Uterus (tissue), 4 donors: ENCODE results near the gene ZNF423. TPM values are rescaled to one million over a fixed set of nuclear protein-coding genes. Genes with fewer than 3 reads are reported as not detected.

Experiments
- DNase-seq, 2 donors: peaks; one replicate each; pipeline ENCODE4 v3.0.0-alpha.2; 2019 to 2020
- H3K27ac ChIP-seq, 2 donors: fragments of 200-600 bp; sonication (generic); 1 replicate in 1 of 2; 2 replicates in 1 of 2; pipeline ENCODE4 v1.5.1; 2016 to 2018
- H3K27me3 ChIP-seq, 2 donors: fragments of 200-600 bp; sonication (generic); one replicate each; pipeline ENCODE4 v1.5.1; 2018 to 2019; ENCODE audit warnings: control low read depth in 1 of 2
- H3K36me3 ChIP-seq, 2 donors: fragments of 200-600 bp; sonication (generic); one replicate each; pipeline ENCODE4 v1.5.1; 2019; ENCODE audit warnings: control low read depth in 1 of 2
- H3K4me1 ChIP-seq, 2 donors: fragments of 200-600 bp; sonication (generic); one replicate each; pipeline ENCODE4 v1.5.1; 2018 to 2019; ENCODE audit warnings: control low read depth in 1 of 2
- H3K4me3 ChIP-seq, 2 donors: fragments of 200-600 bp; sonication (generic); 1 replicate in 1 of 2; 2 replicates in 1 of 2; pipeline ENCODE4 v1.5.1; 2018 to 2019; ENCODE audit warnings: mild to moderate bottlenecking in 1 of 2
- H3K9me3 ChIP-seq, 2 donors: fragments of 200-600 bp; sonication (generic); one replicate each; pipeline ENCODE4 v1.5.1; 2019; ENCODE audit warnings: control low read depth in 1 of 2
- POLR2A ChIP-seq, 2 donors: fragments of 450-650 bp; IDR thresholded peaks; one replicate each; pipeline ENCODE4 v1.6.1; 2016; ENCODE audit warnings: antibody characterized with exemption in 2 of 2, mild to moderate bottlenecking in 1 of 2, moderate library complexity in 1 of 2
- intact Hi-C: fragments of 100-400 bp; cut with DNase I; formaldehyde crosslinking; loops from one replicate; pipeline ENCODE4 v1.15.1; 2023; ENCODE audit warnings: low total_unique reads
- total RNA-seq, 4 donors: library from RNA; depleted of rRNA in 3 of 4; stranded (reverse); fragments of >200 nt in 3 of 4; gene quantifications; one replicate each; pipeline versions ENCODE4 v1.1.0 to v1.2.4, GENCODE V29; 2014 to 2023
- TF ChIP-seq, protein P1 (sequence below), 4 experiments: fragments of 200-600 bp in 2 of 4; fragments of 450-650 bp in 2 of 4; sonication (generic) in 2 of 4; IDR thresholded peaks; one replicate each; pipeline ENCODE4 v1.5.1; 2016 to 2019; ENCODE audit warnings: antibody characterized with exemption in 4 of 4, mild to moderate bottlenecking in 2 of 4, moderate library complexity in 1 of 4
- donor health status: DM: yes; HTN: yes; CAD: no.

Gene ZNF423
- total RNA-seq, 4 donors from 2014 or later: 7.1 to 33.5 (median 14.7) TPM

GRCh38 chr16:49615576-49615975 is 240.3 kb downstream of the ZNF423 start:
- Histone ChIP-seq H3K36me3 (no peaks in the 10 kb centered on the region), H3K9me3 (no peaks in the 10 kb centered on the region), H3K27me3 (no peaks in the 10 kb centered on the region), H3K4me1 (peaks cover 0 to 9% of the 10 kb centered on the region in 2 donors), H3K27ac (no peak overlapping the region), H3K4me3 (no peak overlapping the region)
- intact Hi-C loops: no loop called here
- peak in 1 of 2 donors; percentile 9 for DNase-seq
- TF ChIP-seq, protein P1, sequence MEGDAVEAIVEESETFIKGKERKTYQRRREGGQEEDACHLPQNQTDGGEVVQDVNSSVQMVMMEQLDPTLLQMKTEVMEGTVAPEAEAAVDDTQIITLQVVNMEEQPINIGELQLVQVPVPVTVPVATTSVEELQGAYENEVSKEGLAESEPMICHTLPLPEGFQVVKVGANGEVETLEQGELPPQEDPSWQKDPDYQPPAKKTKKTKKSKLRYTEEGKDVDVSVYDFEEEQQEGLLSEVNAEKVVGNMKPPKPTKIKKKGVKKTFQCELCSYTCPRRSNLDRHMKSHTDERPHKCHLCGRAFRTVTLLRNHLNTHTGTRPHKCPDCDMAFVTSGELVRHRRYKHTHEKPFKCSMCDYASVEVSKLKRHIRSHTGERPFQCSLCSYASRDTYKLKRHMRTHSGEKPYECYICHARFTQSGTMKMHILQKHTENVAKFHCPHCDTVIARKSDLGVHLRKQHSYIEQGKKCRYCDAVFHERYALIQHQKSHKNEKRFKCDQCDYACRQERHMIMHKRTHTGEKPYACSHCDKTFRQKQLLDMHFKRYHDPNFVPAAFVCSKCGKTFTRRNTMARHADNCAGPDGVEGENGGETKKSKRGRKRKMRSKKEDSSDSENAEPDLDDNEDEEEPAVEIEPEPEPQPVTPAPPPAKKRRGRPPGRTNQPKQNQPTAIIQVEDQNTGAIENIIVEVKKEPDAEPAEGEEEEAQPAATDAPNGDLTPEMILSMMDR (IDR thresholded peaks at IDR 0.05): no peak
- TF ChIP-seq POLR2A (IDR thresholded peaks at IDR 0.05): no peak

DNA sequence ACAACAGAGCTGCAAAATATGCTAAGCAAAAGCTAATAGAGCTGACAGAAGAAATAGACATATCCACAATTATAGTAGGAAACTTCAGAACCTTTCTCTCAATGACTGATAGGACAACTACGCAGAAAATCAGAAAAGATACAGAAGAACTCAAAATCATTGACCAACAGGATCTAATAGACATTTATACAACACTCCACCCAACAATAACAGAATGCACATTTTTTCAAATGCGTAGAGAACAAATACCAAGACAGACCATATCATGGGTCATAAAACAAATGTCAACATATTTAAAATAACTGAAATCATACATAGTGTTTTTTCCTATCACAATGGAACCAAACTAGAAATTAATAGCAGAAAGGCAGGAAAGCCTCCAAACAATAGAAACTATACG is 244.9 kb downstream of the ZNF423 start:
- no peak for DNase-seq
- no peaks in the 10 kb centered on the region for H3K27me3 ChIP-seq
- intact Hi-C loops: no loop called here
- H3K4me3 ChIP-seq: no peak overlapping the region
- no peak overlapping the region for H3K27ac ChIP-seq
- H3K4me1 ChIP-seq: no peaks in the 10 kb centered on the region
- H3K36me3 ChIP-seq: no peaks in the 10 kb centered on the region
- H3K9me3 ChIP-seq: no peaks in the 10 kb centered on the region
- TF ChIP-seq POLR2A (IDR thresholded peaks at IDR 0.05): no peak
- TF ChIP-seq, protein P1 (IDR thresholded peaks at IDR 0.05): no peak

DNA sequence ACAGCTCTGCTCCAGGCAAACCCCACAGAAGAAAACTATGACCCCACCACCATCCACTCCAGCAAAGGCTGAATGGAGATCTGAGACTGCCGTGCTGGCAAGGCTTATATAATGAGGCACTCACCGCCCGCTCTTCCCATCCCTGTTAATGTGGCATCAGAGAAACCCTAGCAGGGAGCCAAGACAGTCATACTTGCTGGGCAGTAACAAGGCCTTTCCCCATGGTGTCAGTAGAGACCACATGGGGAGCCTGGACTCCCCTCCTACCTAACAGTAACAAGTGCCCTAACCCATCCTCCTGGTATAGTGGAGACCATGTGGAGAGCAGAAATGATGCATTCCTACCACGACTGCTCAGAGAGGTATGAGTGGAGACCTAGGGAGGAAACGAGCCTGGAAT is 247.1 kb downstream of the ZNF423 start:
- H3K27ac ChIP-seq: peak overlapping the region in 1 of 2 donors; percentile 49
- intact Hi-C loops: no loop called here
- no peaks in the 10 kb centered on the region for H3K9me3 ChIP-seq
- DNase-seq: peak in 1 of 2 donors; percentile 45
- no peak overlapping the region for H3K4me3 ChIP-seq
- no peaks in the 10 kb centered on the region for H3K4me1 ChIP-seq
- no peaks in the 10 kb centered on the region for H3K27me3 ChIP-seq
- no peaks in the 10 kb centered on the region for H3K36me3 ChIP-seq
- TF ChIP-seq, protein P1 (IDR thresholded peaks at IDR 0.05): peak in 3 of 4 experiments; percentile 42 to 68 (median 59)
- no peak for TF ChIP-seq POLR2A (IDR thresholded peaks at IDR 0.05)

GRCh38 chr16:49608098-49608497 is 247.8 kb downstream of the ZNF423 start:
- Histone ChIP-seq H3K27ac (peak overlapping the region; percentile 22 to 49), H3K27me3 (no peaks in the 10 kb centered on the region), H3K36me3 (no peaks in the 10 kb centered on the region), H3K9me3 (no peaks in the 10 kb centered on the region), H3K4me3 (no peak overlapping the region), H3K4me1 (no peaks in the 10 kb centered on the region)
- peak in 1 of 2 donors; percentile 43 for DNase-seq
- TF ChIP-seq, protein P1 (IDR thresholded peaks at IDR 0.05): no peak
- no peak for TF ChIP-seq POLR2A (IDR thresholded peaks at IDR 0.05)
- intact Hi-C loops: no loop called here

- Histone ChIP-seq H3K4me1 (no peaks in the 10 kb centered on the region), H3K27ac (no peak overlapping the region), H3K9me3 (no peaks in the 10 kb centered on the region), H3K36me3 (no peaks in the 10 kb centered on the region), H3K4me3 (no peak overlapping the region), H3K27me3 (no peaks in the 10 kb centered on the region)
- intact Hi-C loops: no loop called here
- TF ChIP-seq, protein P1 (IDR thresholded peaks at IDR 0.05): no peak
- no peak for TF ChIP-seq POLR2A (IDR thresholded peaks at IDR 0.05)
- DNase-seq: no peak
Measured at GRCh38 chr16:49605536-49606254, 250.2 kb downstream of the ZNF423 start.
